ENCODE data around the gene NDUFB2. TPM values are rescaled to one million over a fixed set of nuclear protein-coding genes. Genes with fewer than 3 reads are reported as not detected.

Gene NDUFB2
- total and polyA plus RNA-seq, 9 of the 15 experiments (the other 6 are each of a cell fraction or from before 2014, with no cell fraction given) = 220 to 2,075 (median 320) TPM

- TF ChIP-seq STAG1 (CRISPR knock-in tag; IDR thresholded peaks at IDR 0.05; ENCODE audit: borderline replicate concordance) (no peak), ARNT (IDR thresholded peaks at IDR 0.05) (no peak), MCM5 (IDR thresholded peaks at IDR 0.05; ENCODE audit: low read depth) (no peak), ZNF140 (CRISPR knock-in tag; IDR thresholded peaks at IDR 0.05) (no peak), NBN (IDR thresholded peaks at IDR 0.05; ENCODE audit: low read depth) (no peak), CBFA2T2 (conservative IDR thresholded peaks at IDR 0.05) (no peak), CTCF (IDR thresholded peaks at IDR 0.05 in 2 of 3, conservative IDR thresholded peaks at IDR 0.05 in 1 of 3; ENCODE audit: insufficient read depth in 2 of 3, low read depth in 1 of 3, low read length in 3 of 3) (peak; percentile 69 to 92 (median 80)), THAP12 (CRISPR knock-in tag; IDR thresholded peaks at IDR 0.05) (no peak), PTRF (tag; IDR thresholded peaks at IDR 0.05) (no peak), NCOA2 (IDR thresholded peaks at IDR 0.05; ENCODE audit: partially characterized antibody in 2 of 2) (no peak), SP2 (IDR thresholded peaks at IDR 0.05; ENCODE audit: extremely low read depth, low read depth, low read length, poor library complexity, severe bottlenecking) (no peak), ZNF609 (CRISPR knock-in tag; IDR thresholded peaks at IDR 0.05; ENCODE audit: borderline replicate concordance) (no peak), ATF4 (CRISPR knock-in tag; IDR thresholded peaks at IDR 0.05) (peak; percentile 54; the same call in 1 of the 2 replicates), SIN3A (IDR thresholded peaks at IDR 0.05; ENCODE audit: borderline replicate concordance in 2 of 2, control insufficient read depth in 1 of 2, low read depth in 2 of 2, low read length in 2 of 2) (no peak), MAFG (tag; conservative IDR thresholded peaks at IDR 0.05) (peak; percentile 98), NR1H2 (CRISPR knock-in tag; IDR thresholded peaks at IDR 0.05) (no peak)
Observed at GRCh38 chr7:140674899-140675701, 21.4 kb upstream of the NDUFB2 start (continued).

Measured in K562 (cell line).